Suppressor macrophage (primary cell): ENCODE data around the gene MAP2K2.
A peak's percentile ranks its signal among the peaks of the same experiment; 100 is the strongest.
"Not testable (repeated sequence)": the region's sequence is repeated elsewhere in the genome, so short reads cannot be mapped to it uniquely, and the experiment has no call there.

ENCODE experiments used
- DNase-seq, 4 experiments: peaks; one replicate each; pipeline ENCODE4 v3.0.0-alpha.2; 2020 to 2022

The MAP2K2 gene

DNA sequence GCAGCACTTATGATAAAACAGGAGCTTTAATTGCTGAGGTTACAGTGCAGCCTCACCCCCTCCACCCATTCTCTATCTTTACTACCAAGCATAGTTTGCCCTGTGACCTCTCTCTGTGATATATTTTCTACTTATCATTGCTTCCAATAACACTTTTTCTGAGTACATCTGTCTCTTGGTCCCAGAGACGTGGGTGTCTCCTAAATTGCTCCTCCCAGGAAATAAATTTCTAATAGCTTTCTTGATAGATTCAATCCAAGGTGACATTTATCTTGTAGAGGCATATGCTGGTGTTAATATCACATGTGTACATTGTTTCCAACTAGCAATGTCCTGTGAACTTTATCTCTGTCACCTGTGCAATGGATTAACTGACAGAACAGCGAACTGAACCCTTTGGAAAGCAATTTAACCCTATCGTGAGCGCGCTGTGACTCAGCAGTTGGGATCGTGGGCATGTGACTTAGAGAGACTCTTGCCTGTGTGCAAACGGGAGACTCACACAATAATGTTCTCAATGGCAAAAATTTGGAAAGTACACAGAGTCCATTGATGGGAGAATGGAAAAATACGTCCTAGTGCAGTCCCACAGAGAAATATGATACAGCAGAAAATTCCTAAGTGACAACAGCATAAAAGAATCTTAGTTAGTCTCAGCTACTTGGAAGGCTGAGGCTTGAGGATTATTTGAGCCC lies 7.0 kb upstream of the MAP2K2 start:
- DNase-seq = no peak

DNA sequence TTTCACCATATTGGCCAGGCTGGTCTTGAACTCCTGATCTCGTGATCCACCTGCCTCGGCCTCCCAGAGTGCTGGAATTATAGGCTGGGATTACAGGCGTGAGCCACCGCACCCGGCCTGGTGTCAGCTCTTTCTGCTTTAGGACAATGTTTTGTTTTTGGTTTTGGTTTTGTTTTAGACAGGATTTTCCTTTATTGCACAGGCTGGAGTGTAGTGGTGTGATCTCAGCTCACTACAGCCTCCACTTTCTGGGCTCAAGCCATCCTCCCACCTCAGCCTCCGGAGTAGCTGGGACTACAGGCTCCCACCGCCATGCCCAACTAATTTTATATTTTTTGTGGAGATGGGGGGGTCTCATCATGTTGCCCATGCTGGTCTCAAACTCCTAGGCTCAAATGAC lies 5.1 kb upstream of the MAP2K2 start:
- not testable (repeated sequence) for DNase-seq

DNA sequence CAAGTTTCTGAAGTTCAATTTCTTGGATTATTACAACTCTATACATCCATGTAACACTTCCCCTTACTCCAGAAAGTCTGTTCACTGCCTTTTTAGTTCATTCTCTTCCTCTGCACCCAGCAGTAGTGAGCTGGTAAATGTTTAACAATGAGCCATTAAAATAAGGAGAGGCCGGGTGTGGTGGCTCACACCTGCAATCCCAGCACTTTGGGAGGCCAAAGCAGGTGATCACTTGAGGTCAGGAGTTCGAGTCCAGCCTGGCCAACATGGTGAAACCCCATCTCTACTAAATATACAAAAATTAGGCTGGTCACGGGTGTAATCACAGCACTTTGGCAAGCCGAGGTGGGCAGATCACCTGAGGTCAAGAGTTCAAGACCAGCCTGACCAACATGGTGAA lies 3.4 kb upstream of the MAP2K2 start:
- not testable (repeated sequence) for DNase-seq

DNA sequence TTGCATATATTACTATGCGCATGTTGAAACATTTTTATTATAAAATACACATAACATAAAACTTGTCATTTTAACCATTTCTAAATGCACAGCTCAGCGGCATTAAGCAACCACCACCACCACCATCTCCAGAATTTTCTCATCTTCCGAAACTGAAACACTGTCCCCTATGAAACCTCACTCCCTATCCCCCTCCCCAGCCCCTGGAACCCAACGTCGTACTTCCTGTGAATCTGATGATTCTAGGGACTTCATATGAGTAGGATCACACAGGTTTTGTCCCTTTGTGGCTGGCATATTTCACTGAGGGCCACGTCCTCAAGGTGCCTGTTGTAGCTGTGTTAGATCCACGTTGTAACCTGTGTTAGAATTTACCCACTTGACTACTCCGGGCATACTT lies 716 bp upstream of the MAP2K2 start:
- no peak for DNase-seq

DNA sequence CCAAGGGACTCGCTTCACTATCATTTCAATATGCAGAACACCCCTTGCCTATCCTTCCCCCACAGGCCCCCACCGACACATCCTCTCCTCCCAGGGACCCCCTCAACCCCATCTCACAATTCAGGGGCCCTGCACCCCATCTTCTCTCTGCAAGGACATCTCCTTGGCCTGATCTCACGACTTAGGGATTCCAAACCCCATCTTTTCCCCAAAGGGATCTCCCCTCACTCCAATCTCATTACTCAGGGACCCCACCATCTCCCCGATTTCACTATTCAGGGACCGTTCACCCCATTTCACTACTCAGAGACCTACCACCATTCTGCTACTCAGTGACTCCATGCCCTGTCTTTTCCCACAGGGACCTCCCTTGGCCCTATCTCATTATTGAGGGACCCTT lies 1.4 kb downstream of the MAP2K2 start:
- no peak for DNase-seq

DNA sequence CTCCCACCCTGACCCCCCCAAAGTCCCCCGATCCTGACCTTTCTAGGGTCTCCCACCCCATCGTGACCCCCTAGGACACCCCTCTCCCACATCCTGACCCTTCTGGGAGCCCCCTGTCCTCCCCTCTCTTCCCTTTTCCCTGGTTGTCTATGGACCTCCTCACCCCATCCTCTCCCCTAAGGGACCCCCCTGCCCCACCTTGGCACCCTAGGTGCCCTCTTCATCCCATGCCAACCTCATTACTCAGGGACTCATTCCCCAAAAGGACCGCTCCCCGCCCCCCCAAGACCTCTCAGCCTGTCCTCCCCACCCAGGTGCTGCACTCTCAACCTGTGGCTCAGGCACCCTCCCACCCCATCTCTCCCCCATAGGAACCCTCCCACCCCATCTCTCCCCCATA lies 2.1 kb downstream of the MAP2K2 start:
- DNase-seq = no peak

DNA sequence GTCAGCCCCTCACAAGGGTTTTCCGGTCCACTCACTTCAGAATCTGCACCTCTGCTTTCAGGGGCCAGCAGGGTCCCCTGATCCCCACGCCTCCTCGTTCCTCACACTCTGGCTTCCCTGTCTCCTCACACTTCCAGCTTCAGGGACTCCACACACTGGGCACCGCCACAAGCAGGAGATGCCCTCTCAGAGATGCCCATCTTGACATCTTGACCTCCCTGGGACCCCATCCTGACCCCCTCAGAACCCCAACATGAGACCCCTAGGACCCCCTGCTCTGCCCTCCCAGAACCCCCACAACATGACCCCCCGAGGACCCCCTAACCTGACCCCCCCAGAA lies 2.7 kb downstream of the MAP2K2 start:
- no peak for DNase-seq

DNA sequence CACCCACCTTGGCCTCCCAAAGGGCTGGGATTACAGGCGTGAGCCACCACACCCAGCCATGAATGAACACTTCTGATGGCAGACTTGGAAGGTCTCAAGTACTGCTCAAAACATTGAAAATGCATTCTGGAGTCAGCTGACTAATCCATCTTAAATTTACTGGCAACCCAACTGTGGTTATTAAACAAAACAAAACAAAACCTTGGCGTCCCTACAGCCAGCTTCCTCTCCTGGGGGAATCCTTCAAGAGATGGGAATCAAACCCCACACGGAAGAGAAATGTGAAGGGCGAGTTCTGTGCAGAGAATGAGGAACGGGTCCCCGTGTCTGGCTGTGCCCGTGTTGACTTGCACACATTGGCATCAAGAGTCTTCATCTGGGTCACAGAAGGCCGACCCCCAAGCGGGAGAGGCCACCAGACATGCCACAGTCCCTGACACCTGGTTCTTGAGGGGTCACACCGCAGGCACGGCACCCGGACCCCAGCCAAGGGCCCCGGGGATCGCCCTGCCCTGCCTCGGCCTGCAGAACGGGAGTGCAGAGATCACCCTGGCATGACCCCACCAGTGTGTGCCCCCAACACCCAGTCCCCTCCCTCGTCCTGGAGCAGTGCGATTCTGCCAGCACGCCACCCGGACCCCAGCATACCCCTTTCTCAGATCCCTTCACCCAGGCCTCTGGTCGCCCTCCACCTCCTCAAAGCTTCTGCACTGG lies 3.2 kb downstream of the MAP2K2 start:
- DNase-seq = no peak

DNA sequence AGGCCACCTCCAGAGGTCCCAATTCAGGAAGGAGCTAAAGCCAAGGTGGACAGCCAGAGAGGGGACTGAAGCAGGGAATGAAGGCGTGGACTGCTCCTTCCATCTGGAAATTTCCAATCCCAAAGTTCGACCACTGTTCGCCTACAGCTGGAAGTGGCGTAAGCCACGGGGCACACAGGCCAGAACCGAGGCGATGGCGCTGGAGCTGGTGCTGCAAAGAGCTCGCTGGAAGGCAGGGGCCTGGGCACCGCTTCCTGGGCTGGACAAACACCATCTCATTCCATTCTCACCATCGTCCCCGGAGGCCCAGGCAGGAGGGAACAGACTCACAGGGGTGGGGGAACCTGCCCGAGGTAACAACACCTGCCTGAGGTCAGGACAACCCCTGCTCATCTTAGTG lies 4.2 kb downstream of the MAP2K2 start:
- DNase-seq = no peak

DNA sequence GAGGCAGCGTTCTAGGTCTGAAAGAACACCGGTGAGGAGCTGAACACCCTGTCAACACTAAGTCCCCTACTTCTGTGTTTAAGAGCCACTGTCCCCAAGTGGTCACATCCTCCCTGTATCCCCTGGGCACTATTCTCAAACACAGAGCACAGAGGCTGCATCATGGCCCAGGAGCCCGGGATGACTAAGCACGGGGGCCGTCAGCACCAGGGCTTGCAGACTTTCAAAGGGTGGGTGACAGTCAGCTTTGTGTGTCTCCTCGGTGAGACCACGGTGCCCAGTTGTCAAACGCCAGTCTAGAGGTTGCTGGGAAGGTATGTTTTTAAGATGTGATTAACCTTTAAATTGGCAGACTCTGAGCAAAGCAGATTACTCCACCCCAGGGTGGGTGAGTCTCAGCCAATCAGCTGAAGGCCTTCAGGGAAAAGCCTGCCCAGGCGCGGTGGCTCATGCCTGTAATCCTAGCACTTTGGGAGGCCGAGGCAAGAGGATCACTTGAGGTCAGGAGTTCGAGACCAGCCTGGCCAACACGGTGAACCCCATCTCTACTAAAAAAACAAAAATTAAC lies 8.0 kb downstream of the MAP2K2 start:
- DNase-seq = no peak

DNA sequence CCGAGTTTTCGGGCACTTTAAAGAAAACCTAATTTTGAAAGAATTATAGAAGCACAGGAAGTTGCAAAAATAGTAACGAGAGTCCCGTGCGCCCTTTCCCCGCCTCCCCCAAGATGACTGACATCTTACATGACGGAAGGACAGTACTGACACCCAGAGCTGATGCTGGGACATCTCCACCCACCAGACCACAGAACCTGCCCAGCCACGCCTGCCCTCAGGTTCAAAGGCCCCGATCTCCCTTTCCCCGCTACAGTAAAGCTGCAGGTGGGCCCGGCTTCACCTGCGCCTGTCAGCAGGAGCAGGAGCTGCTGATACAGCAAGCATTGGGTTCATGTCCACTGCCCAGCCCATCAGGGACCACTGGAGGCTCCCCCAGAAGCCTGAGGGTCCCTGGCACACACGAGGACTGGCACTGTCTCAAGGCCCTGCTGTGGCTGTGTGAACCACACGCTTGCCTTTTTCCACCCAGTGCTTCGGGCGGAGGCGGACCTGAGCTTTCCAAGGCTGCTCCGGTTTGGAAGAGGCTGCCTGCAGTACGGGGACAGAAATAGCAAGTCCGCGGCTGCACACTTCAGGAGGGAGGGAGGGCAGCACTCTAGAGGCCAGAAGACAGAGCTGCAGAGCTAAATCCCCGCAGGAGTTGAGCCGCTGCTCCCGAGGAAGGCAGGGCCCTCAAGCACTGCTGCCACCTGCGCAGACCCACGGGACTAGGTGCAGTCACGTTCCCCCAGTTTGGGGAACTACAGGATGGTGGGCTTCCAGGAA lies 8.7 kb downstream of the MAP2K2 start:
- DNase-seq = peak; percentile 44 to 78 (median 68)

DNA sequence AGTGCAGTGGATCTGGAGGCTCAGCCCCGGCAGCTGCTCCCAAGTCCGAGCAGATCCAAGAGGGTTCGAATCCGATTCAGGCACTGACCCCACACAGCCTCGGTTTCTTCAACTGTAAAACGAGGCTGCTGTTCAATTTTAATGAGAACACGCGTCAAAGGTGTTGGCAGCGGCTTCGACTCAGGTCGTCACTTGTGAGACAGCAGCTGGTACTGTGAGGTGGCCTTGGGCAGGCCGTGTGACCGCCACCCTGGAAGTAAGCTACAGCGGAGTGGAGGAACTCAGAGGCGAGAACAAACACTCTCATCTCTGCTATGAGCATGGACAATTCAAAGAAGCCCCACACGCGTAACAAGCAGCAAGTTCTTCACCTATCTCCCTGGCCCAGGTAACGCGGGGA lies 9.7 kb downstream of the MAP2K2 start:
- DNase-seq = no peak

DNA sequence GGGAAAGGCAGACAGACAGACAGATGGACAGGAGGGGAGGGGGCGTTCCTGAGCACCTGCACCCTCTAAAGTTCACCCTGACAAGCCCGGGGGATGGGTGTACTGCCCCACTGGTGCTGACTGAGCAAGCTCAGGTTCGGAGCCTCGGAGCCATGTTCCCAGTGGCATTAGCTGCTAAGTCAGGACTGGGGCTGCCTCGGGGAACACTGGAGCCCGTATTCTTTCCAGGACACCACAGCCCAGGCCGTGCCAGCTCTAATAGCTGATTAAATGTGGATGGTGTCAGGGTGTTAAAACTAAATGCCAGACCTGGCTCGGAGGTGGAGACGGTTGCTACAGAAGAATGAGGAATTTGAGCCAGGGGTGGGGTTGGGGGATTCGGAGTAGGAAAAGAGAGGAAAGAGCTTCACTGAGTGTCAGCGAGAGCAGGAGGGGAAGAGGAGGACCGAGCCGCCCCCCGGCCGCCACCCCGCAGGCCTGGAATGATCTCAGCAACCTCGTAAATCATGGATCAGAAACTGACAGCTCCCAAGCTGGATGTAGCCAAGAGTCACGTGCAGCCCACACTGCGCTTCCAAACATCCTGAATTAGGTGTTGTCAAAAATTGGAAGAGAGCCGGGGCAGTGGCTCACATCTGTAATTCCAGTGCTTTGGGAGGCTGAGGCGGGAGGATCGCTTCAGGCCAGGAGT lies 10.4 kb downstream of the MAP2K2 start:
- no peak for DNase-seq

DNA sequence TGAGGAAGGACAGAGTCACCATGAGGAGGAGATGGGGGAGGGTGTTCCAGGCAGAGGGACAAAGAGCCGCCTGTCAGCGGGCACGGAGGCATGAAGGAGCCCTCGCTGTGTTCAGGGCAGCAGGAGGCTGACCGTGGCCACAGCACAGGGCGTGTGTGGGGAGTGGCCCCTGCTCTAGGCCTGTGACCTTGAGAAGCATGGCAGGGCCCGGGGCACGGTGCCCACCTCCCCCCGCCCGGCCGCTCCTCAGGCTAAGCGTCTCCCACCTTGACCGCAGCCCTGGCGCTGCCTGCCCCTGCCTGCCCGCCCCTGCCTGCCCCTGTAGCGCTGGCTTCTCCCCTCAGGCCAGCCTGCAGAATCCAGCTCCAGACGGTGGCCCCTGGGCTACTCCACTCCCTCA lies 11.6 kb downstream of the MAP2K2 start:
- no peak for DNase-seq

DNA sequence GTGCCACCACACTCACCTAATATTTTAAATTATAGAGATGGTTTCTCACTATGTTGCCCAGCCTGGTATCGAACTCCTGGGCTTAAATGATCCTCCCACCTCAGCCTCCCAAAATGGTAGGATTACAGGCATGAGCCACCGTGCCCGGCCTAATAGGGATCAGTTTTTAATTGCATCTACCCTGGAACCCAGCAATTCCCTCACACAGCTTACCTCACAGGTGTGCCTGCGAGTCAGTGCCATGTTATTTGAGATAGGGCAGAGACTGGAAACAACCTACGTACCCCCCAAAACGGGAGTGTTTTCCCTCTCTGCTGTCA lies 14.3 kb downstream of the MAP2K2 start:
- no peak for DNase-seq

DNA sequence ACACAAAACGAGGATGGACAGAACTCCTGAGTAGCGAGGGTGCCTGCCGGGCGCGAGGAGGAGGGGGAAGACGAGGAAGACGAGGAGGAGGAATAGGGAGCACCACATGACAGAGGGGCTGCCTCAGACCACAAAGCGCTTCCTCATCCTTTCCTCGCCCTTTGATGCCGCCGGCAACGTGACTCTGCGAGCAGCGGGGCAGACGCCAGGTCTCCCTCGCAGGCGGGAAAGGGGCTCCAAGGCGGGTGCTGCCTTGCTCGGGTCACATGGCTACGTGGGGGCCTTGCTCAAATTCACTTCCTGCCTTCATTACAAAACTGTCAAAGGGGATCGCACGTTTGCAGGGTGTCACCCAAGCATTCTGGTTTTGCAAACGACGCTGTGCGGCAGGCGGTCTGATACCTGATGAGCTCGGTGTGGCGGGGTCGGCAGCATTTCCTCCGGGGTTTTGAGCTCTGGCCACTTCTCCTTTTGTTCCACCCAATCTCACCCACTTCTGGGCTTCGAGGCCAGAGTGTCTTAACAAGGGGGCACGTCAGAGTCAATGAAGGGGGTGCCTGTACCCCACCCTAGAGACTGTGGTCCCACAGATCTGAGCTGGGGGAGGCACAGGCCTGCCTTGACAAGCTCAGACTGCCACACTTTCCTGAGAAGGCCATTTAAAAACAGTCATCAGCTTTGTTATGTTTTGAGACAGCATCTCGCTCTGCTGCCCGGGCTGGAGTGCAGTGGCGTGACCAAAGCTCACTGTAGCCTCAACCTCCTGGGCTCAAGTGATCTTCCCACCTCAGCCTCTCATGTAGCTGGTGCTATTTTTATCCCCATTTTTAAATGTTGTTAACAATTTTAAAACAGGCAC lies 14.9 kb downstream of the MAP2K2 start:
- DNase-seq = peak; percentile 26 to 66 (median 50)

DNA sequence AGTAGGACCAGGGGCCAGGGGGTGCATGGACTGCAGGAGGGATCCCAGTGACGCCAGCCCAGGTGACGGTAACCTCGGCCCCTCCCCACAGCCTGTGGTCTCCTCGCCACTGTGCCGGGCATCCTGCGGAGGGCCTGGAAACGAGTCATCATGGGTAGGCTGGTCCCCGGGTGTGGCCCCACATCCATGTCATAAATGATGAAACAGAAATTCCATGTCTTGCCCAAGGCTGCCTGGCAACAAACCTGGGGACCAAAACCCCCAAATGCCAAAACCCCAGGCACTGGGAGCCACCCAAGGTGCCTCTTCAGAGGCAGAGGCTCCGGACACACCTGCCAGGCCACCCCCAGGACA lies 20.9 kb downstream of the MAP2K2 start:
- DNase-seq = no peak

DNA sequence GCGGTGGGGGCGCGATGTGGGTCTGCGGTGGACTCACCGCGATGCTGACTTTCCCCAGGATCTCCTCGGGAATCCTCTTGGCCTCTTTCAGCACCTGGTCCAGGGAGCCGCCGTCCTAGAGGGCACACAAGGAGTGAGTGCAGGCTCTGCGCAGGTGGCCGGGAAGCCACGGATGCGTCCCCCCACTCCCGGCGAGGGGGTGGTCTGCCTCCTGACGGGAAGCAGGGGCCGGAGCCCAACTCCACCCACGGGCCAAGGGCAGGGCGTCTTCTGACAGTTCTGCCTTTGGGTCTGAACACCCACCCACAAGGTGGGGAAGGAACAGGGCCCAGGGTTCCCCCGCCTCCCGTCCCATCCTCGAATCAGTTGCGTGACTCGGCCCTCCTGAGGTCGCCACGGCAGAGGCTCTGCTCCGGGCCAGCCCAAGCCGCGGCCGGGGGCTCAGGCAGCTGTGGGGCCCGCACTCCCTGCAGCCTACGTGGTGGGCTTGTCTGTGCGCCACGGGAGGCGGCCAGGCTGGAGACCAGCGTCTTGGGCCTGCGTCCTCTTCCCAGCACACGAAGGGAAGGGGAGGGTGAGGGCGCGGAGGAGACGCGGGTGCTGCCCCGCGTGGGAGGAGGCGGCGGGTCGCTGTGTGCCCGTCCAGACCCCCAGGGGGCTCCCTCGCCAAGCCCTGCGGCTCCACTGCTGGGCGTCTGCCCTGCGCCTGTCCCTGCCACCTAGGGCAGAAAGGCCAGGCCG lies 21.4 kb downstream of the MAP2K2 start:
- no peak for DNase-seq

DNA sequence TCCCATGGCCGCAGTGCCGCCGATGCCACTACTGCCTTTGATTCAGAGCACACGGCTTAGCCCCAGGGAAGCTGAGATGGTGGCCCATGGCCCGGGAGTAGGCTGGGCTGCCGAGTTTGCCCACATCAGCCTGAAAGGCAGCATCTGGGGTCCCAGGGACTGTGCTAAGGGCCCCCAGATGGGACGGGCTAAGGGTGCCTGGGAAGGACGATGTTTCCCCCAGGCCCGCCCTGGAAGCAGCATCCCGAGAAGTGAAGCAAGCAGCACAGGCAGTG lies 22.5 kb downstream of the MAP2K2 start:
- DNase-seq = no peak

DNA sequence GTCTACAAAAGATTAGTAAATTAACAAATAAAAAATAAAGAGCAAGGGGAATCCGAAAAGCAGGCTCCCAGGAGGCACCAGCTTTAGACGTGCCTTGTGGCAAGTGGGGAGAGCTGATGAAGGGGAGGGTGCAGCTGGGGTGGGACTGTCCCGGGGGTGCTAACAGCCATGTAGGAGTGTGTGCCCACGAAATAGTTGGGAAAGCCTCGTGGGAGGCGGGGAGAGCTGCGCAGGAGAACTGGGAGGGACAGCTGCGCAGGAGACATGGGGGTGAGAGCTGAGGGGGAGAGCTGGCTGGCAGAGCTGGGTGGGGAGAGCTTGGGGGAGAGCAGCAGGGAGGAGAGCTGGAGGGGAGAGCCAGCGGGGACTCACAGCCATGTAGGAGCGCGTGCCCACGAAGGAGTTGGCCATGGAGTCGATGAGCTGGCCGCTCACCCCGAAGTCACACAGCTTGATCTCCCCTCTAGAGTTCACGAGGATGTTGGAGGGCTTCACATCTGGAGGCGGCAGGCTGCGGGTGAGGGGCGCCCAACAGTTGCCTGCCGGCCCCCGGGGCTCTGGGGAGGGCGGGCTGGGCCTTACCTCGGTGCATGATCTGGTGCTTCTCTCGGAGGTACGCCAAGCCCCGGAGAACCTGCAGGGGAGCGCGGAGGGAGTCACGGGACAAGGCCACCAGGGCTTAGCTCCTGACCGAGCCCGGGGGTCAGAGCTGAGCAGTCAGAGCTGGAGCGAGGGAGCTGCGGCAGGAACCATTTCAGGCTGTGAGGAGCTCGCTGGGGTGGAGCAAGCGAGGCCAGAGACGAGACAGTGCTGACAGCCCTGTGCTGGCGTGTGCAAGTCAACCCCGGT lies 23.1 kb downstream of the MAP2K2 start:
- DNase-seq = no peak
